ENCODE data around the gene DNMBP.
"Not testable (repeated sequence)": the region's sequence is repeated elsewhere in the genome, so short reads cannot be mapped to it uniquely, and the experiment has no call there.

Gene DNMBP

GRCh38 chr10:100020142-100020885 is 10.6 kb upstream of the DNMBP start:
- DNase-seq (ENCODE audit: low read depth, low spot score): no peak

GRCh38 chr10:100019787-100020141 is 10.0 kb upstream of the DNMBP start:
- peak; percentile 29 for DNase-seq (ENCODE audit: low read depth, low spot score)

- no peak for DNase-seq (ENCODE audit: low read depth, low spot score)
These were observed 4.5 kb upstream of the DNMBP start for GRCh38 chr10:100014071-100014762.

GRCh38 chr10:100013621-100014020 is 3.9 kb upstream of the DNMBP start:
- DNase-seq (ENCODE audit: low read depth, low spot score): no peak

GRCh38 chr10:100011906-100012305 is 2.2 kb upstream of the DNMBP start:
- DNase-seq (ENCODE audit: low read depth, low spot score): not testable (repeated sequence)

GRCh38 chr10:100009283-100009792 is 409 bp downstream of the DNMBP start:
- DNase-seq (ENCODE audit: low read depth, low spot score): no peak

GRCh38 chr10:100008708-100009282 is 952 bp downstream of the DNMBP start:
- DNase-seq (ENCODE audit: low read depth, low spot score): no peak

- DNase-seq (ENCODE audit: low read depth, low spot score): no peak
These were observed 1.6 kb downstream of the DNMBP start for GRCh38 chr10:100008142-100008522.

- DNase-seq (ENCODE audit: low read depth, low spot score): no peak
These were observed 2.3 kb downstream of the DNMBP start for GRCh38 chr10:100007231-100008141.

- peak; percentile 84 for DNase-seq (ENCODE audit: low read depth, low spot score)
These were observed 3.4 kb downstream of the DNMBP start for GRCh38 chr10:100006243-100006886.

GRCh38 chr10:100004805-100005510 is 4.8 kb downstream of the DNMBP start:
- no peak for DNase-seq (ENCODE audit: low read depth, low spot score)

GRCh38 chr10:100000109-100000644 is 9.6 kb downstream of the DNMBP start:
- DNase-seq (ENCODE audit: low read depth, low spot score): no peak

GRCh38 chr10:99999319-100000108 is 10.2 kb downstream of the DNMBP start:
- DNase-seq (ENCODE audit: low read depth, low spot score): no peak

- DNase-seq (ENCODE audit: low read depth, low spot score): no peak
These were observed 10.9 kb downstream of the DNMBP start for GRCh38 chr10:99998889-99999288.

- DNase-seq (ENCODE audit: low read depth, low spot score): no peak
These were observed 12.8 kb downstream of the DNMBP start for GRCh38 chr10:99996671-99997648.

GRCh38 chr10:99995713-99996112 is 14.0 kb downstream of the DNMBP start:
- DNase-seq (ENCODE audit: low read depth, low spot score): no peak

- DNase-seq (ENCODE audit: low read depth, low spot score): no peak
These were observed 14.5 kb downstream of the DNMBP start for GRCh38 chr10:99995269-99995668.

GRCh38 chr10:99994801-99995200 is 14.9 kb downstream of the DNMBP start:
- no peak for DNase-seq (ENCODE audit: low read depth, low spot score)
